Measurements from ENCODE around the gene BMP7. TPM values are rescaled to one million over a fixed set of nuclear protein-coding genes. Genes with fewer than 3 reads are reported as not detected.

The BMP7 gene
- total and polyA plus RNA-seq, 9 of the 15 experiments (the other 6 are each of a cell fraction or from before 2014, with no cell fraction given): 0.18 TPM; not detected in 8

DNA sequence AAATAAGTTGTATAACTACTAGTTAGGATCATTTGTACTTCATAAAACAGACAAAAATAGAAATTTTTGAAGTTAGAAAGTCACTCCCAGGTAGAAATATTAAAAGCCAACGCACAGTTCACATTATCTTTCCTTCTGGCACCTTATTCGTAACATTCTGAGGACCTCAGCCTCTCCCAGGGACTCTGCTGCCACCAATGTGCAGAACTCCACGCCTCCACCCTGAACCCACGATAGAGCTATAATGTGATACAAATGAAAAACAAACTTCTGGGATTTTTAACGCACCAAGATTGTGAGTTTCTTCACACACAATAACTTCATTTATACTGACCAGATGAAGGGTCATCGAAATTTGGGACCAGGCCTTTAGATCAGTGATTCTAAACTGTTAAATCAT, 9.5 kb downstream of the BMP7 start:
- Histone ChIP-seq H3K36me3 (ENCODE audit: control insufficient read depth, insufficient read depth, low read length) (no peaks in the 10 kb centered on the region), H3K4me1 (replicated peaks in 1 of 2; ENCODE audit: control insufficient read depth in 2 of 2, insufficient read depth in 2 of 2, low read length in 2 of 2) (0 out of 5 replicates have a peak, but pooled peaks cover 0 to under 1% of the 10 kb centered on the region in 2 experiments), H4K20me1 (replicated peaks; ENCODE audit: control insufficient read depth, insufficient read depth, low read length) (0 out of 2 replicates have a peak, but pooled peaks cover 5% of the 10 kb centered on the region), H3K4me2 (ENCODE audit: insufficient read depth, low read length) (no peak overlapping the region), H3K27ac (ENCODE audit: extremely low read depth, low read depth, low read length) (no peak overlapping the region), H3K27me3 (ENCODE audit: control insufficient read depth in 2 of 2, insufficient read depth in 2 of 2, low read length in 2 of 2) (peaks cover 32 to 37% of the 10 kb centered on the region in 2 experiments; a peak in 4 of 5 replicates), H3K9me3 (replicated peaks; ENCODE audit: control insufficient read depth, insufficient read depth, low read depth, low read length) (no peaks in the 10 kb centered on the region), H2AFZ (ENCODE audit: low read depth, low read length) (no peak overlapping the region), H3K79me2 (ENCODE audit: control insufficient read depth, insufficient read depth, low read length) (no peaks in the 10 kb centered on the region), H3K4me3 (no peak overlapping the region), H3K9me1 (ENCODE audit: control insufficient read depth, insufficient read depth, low read length) (no peaks in the 10 kb centered on the region), H3K9ac (ENCODE audit: insufficient read depth in 1 of 2, low read depth in 2 of 2, low read length in 2 of 2) (no peak overlapping the region)
- DNase-seq (ENCODE audit: extremely low read depth in 1 of 4, low spot score in 3 of 4) (no peak), FAIRE-seq (no peak), ATAC-seq (no peak)
- intact Hi-C loops (cut with micrococcal nuclease) (no loop called here), in situ Hi-C loops (cut with MboI) (no loop called here)
- POLR2A ChIA-PET: no interaction called here
- 2% methylated on average over 6 of the region's 6 CpGs for WGBS (ENCODE audit: insufficient coverage, low coverage, missing lambda C conversion rate)
- CTCF ChIA-PET (ENCODE audit: low intra/inter-chr PET ratio): no interaction called here
- BruUV-seq (replicated peaks): no TSS peak
- TF ChIP-seq MAFK (IDR thresholded peaks at IDR 0.05; ENCODE audit: low read length) (no peak), CBX8 (IDR thresholded peaks at IDR 0.05; ENCODE audit: borderline replicate concordance, extremely low read depth, low read depth, low read length, poor library complexity, severe bottlenecking) (peak; percentile 47), HNRNPH1 (optimal IDR thresholded peaks at IDR 0.05; ENCODE audit: low read depth, low read length) (no peak), MTA1 (IDR thresholded peaks at IDR 0.05; ENCODE audit: borderline replicate concordance) (no peak), GATAD2B (IDR thresholded peaks at IDR 0.05; ENCODE audit: borderline replicate concordance) (no peak), BRCA1 (IDR thresholded peaks at IDR 0.05) (no peak), BRCA1 (CRISPR knock-in tag; IDR thresholded peaks at IDR 0.05) (no peak), HOMEZ (CRISPR knock-in tag; IDR thresholded peaks at IDR 0.05) (no peak), RFX5 (IDR thresholded peaks at IDR 0.05; ENCODE audit: low read depth, low read length) (no peak), ZC3H4 (CRISPR knock-in tag; IDR thresholded peaks at IDR 0.05; ENCODE audit: borderline replicate concordance) (no peak), ZBTB49 (CRISPR knock-in tag; IDR thresholded peaks at IDR 0.05; ENCODE audit: borderline replicate concordance) (no peak)
- TF ChIP-seq, protein P1, sequence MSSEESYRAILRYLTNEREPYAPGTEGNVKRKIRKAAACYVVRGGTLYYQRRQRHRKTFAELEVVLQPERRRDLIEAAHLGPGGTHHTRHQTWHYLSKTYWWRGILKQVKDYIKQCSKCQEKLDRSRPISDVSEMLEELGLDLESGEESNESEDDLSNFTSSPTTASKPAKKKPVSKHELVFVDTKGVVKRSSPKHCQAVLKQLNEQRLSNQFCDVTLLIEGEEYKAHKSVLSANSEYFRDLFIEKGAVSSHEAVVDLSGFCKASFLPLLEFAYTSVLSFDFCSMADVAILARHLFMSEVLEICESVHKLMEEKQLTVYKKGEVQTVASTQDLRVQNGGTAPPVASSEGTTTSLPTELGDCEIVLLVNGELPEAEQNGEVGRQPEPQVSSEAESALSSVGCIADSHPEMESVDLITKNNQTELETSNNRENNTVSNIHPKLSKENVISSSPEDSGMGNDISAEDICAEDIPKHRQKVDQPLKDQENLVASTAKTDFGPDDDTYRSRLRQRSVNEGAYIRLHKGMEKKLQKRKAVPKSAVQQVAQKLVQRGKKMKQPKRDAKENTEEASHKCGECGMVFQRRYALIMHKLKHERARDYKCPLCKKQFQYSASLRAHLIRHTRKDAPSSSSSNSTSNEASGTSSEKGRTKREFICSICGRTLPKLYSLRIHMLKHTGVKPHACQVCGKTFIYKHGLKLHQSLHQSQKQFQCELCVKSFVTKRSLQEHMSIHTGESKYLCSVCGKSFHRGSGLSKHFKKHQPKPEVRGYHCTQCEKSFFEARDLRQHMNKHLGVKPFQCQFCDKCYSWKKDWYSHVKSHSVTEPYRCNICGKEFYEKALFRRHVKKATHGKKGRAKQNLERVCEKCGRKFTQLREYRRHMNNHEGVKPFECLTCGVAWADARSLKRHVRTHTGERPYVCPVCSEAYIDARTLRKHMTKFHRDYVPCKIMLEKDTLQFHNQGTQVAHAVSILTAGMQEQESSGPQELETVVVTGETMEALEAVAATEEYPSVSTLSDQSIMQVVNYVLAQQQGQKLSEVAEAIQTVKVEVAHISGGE (CRISPR knock-in tag; IDR thresholded peaks at IDR 0.05): peak in 1 of 3 experiments; percentile 95; a peak in 2 of 6 replicates
- TF ChIP-seq, protein P2, sequence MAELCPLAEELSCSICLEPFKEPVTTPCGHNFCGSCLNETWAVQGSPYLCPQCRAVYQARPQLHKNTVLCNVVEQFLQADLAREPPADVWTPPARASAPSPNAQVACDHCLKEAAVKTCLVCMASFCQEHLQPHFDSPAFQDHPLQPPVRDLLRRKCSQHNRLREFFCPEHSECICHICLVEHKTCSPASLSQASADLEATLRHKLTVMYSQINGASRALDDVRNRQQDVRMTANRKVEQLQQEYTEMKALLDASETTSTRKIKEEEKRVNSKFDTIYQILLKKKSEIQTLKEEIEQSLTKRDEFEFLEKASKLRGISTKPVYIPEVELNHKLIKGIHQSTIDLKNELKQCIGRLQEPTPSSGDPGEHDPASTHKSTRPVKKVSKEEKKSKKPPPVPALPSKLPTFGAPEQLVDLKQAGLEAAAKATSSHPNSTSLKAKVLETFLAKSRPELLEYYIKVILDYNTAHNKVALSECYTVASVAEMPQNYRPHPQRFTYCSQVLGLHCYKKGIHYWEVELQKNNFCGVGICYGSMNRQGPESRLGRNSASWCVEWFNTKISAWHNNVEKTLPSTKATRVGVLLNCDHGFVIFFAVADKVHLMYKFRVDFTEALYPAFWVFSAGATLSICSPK (IDR thresholded peaks at IDR 0.05; ENCODE audit: borderline replicate concordance): no peak

Data from K562 (cell line).